A549 (cell line): ENCODE measurements around the gene TRABD2B. TPM values are rescaled to one million over a fixed set of nuclear protein-coding genes. Genes with fewer than 3 reads are reported as not detected.

Experiments used
- ATAC-seq, 2 experiments: fragments of 200-7000 bp in 1 of 2; fragments of >200 bp in 1 of 2; cut with Nextera tagmentation in 1 of 2; cut with Tn5 transposase in 1 of 2; 3 replicates each; pipeline versions ENCODE4 v1.8.0 to v1.9.1; 2018 to 2020; ENCODE audit warnings: mild to moderate bottlenecking in 1 of 2, moderate library complexity in 1 of 2
- CTCF ChIA-PET: fragments of 300-600 bp; sonication (Branson Sonifier 250); formaldehyde crosslinking; extraction: SDS; loops from one replicate; lab custom pipeline; 2021; ENCODE audit warnings: antibody characterized with exemption, inconsistent platforms; lab: Yijun Ruan, JAX
- POLR2A ChIA-PET: fragments of 350-600 bp; formaldehyde crosslinking; extraction: SDS; loops from one replicate; lab custom pipeline; 2021; ENCODE audit warnings: antibody characterized with exemption, inconsistent platforms; lab: Yijun Ruan, JAX
- DNase-seq, 2 experiments: peaks; one replicate each; pipeline versions ENCODE4 v3.0.0 to v3.0.0-alpha.2; 2011 to 2016; ENCODE audit warnings: low read depth in 1 of 2, low spot score in 1 of 2
- FAIRE-seq: peaks from 2 replicates; lab custom pipeline; 2011; peaks lifted over from hg19 to GRCh38; lab: Jason Lieb, UNC
- H3K27ac ChIP-seq, 2 experiments: fragments of >200 bp; sonication (Bioruptor Twin); formaldehyde crosslinking; 3 replicates each; pipeline ENCODE4 v1.5.1; 2016 to 2017
- H3K4me1 ChIP-seq: fragments of >200 bp; sonication (Bioruptor Twin); formaldehyde crosslinking; 3 replicates; pipeline ENCODE4 v1.6.1; 2016
- H3K4me2 ChIP-seq: fragments of >200 bp; sonication (Bioruptor Twin); formaldehyde crosslinking; 3 replicates; pipeline ENCODE4 v1.6.1; 2016
- H3K4me3 ChIP-seq: fragments of >200 bp; sonication (Bioruptor Twin); formaldehyde crosslinking; 3 replicates; pipeline ENCODE4 v1.5.1; 2016
- H3K9me3 ChIP-seq: fragments of >200 bp; sonication (Bioruptor Twin); formaldehyde crosslinking; 3 replicates; pipeline ENCODE4 v1.6.1; 2016
- BCL3 ChIP-seq: fragments of >200 bp; sonication (Bioruptor Twin); formaldehyde crosslinking; IDR thresholded peaks from 3 replicates; pipeline ENCODE4 v1.6.1; 2016
- BHLHE40 ChIP-seq: IDR thresholded peaks from 2 replicates; pipeline ENCODE4 v1.6.1; 2012; ENCODE audit warnings: low read depth, low read length, inconsistent platforms
- CBX8 ChIP-seq: fragments of 200-600 bp; sonication (generic); IDR thresholded peaks from 2 replicates; pipeline ENCODE4 v1.6.1; 2016
- CEBPB ChIP-seq, 2 experiments: fragments of >200 bp in 1 of 2; sonication (Bioruptor Twin) in 1 of 2; formaldehyde crosslinking in 1 of 2; IDR thresholded peaks; 2 replicates each; pipeline ENCODE4 v1.6.1; 2012 to 2016
- CHD4 ChIP-seq: fragments of 200-600 bp; sonication (generic); IDR thresholded peaks from 2 replicates; pipeline ENCODE4 v1.6.1; 2016; ENCODE audit warnings: antibody characterized with exemption, mild to moderate bottlenecking, borderline replicate concordance
- E2F6 ChIP-seq: IDR thresholded peaks from 2 replicates; pipeline ENCODE4 v1.6.1; 2012; ENCODE audit warnings: low read depth, borderline replicate concordance
- EHMT2 ChIP-seq: fragments of 200-600 bp; sonication (generic); IDR thresholded peaks from 2 replicates; pipeline ENCODE4 v1.6.1; 2016; ENCODE audit warnings: antibody characterized with exemption, low read depth, mild to moderate bottlenecking, moderate library complexity
- FOSL2 ChIP-seq, 2 experiments: fragments of 450-650 bp in 1 of 2; fragments of >200 bp in 1 of 2; sonication (Bioruptor Twin) in 1 of 2; formaldehyde crosslinking; IDR thresholded peaks; 2 replicates each; pipeline versions ENCODE4 v1.5.0 to v1.6.1; 2016 to 2020; ENCODE audit warnings: mild to moderate bottlenecking in 1 of 2, moderate library complexity in 1 of 2
- HEYL ChIP-seq: fragments of 250-450 bp; sonication (Bioruptor Pico); IDR thresholded peaks from 2 replicates; pipeline ENCODE4 v1.8.0; 2021; ENCODE audit warnings: mild to moderate bottlenecking, moderate library complexity
- HOXA7 ChIP-seq: fragments of 250-450 bp; sonication (Bioruptor Pico); IDR thresholded peaks from 2 replicates; pipeline ENCODE4 v1.5.0; 2020; ENCODE audit warnings: mild to moderate bottlenecking, moderate library complexity
- MAZ ChIP-seq: fragments of 150-350 bp; IDR thresholded peaks from 2 replicates; pipeline ENCODE4 v1.6.1; 2014; ENCODE audit warnings: antibody characterized with exemption, low read depth, low read length, borderline replicate concordance
- NR3C1 ChIP-seq: fragments of >200 bp; sonication (Bioruptor Twin); formaldehyde crosslinking; IDR thresholded peaks from 3 replicates; pipeline ENCODE4 v1.6.1; 2017
- PBX3 ChIP-seq: IDR thresholded peaks from 2 replicates; pipeline ENCODE4 v1.6.1; 2012
- POLR2A ChIP-seq: IDR thresholded peaks from 2 replicates; pipeline ENCODE4 v1.6.1; 2012; ENCODE audit warnings: mild to moderate bottlenecking, low read length
- RCOR1 ChIP-seq: fragments of 150-350 bp; IDR thresholded peaks from 2 replicates; pipeline ENCODE4 v1.6.1; 2014; ENCODE audit warnings: antibody characterized with exemption, low read length, low read depth
- RFX5 ChIP-seq: fragments of 450-650 bp; IDR thresholded peaks from 2 replicates; pipeline ENCODE4 v1.7.1; 2014; ENCODE audit warnings: antibody characterized with exemption, mild to moderate bottlenecking, moderate library complexity
- RNF2 ChIP-seq: fragments of 200-600 bp; sonication (generic); IDR thresholded peaks from 2 replicates; pipeline ENCODE4 v1.6.1; 2016; ENCODE audit warnings: low read depth, mild to moderate bottlenecking, antibody characterized with exemption, moderate library complexity, borderline replicate concordance
- SREBF2 ChIP-seq: fragments of 450-650 bp; IDR thresholded peaks from 2 replicates; pipeline ENCODE4 v1.6.1; 2014; ENCODE audit warnings: mild to moderate bottlenecking, moderate library complexity
- TP53 ChIP-seq: fragments of 250-450 bp; sonication (Bioruptor Pico); IDR thresholded peaks from 2 replicates; pipeline ENCODE4 v1.5.0; 2021; ENCODE audit warnings: mild to moderate bottlenecking, moderate library complexity
- ZFP36 ChIP-seq: fragments of 450-650 bp; IDR thresholded peaks from 2 replicates; pipeline ENCODE4 v1.6.1; 2014; ENCODE audit warnings: borderline replicate concordance; ENCODE audit not compliant: partially characterized antibody
- ZNF302 ChIP-seq: fragments of 250-450 bp; sonication (Bioruptor Pico); IDR thresholded peaks from 2 replicates; pipeline ENCODE4 v1.9.0; 2021; ENCODE audit warnings: inconsistent platforms, mild to moderate bottlenecking, moderate library complexity
- WGBS: methylation state at CpG from one replicate; pipeline ENCODE4 v1.1.6; 2017; ENCODE audit errors: missing lambda C conversion rate; 5-methylcytosine and 5-hydroxymethylcytosine counted together
- polyA plus RNA-seq, 4 experiments: library from polyadenylated mRNA; depleted of rRNA in 3 of 4; stranded (reverse); fragments of >200 nt; fragmentation: RNase III in 1 of 4; extraction: RNeasy Plus Mini Kit Qiagen cat#74134 plus additional on column Dnase treatment in 1 of 4; gene quantifications; 2 replicates in 3 of 4; 3 replicates in 1 of 4; pipeline ENCODE4 v1.2.3, GENCODE V29; 2011 to 2017

Gene TRABD2B
- polyA plus RNA-seq, 2 of the 4 experiments (the other 2 are of a cell fraction), result 0.04 to 0.21 TPM

GRCh38 chr1:47887060-47887459 lies 110.1 kb downstream of the TRABD2B start:
- TF ChIP-seq NR3C1 (no peak), MAZ (no peak), RCOR1 (no peak), ZFP36 (no peak), CEBPB (IDR thresholded peaks at IDR 0.05) (no peak), CBX8 (no peak), HOXA7 (no peak)
- ATAC-seq, result no peak
- CTCF ChIA-PET, result no interaction called here
- POLR2A ChIA-PET, result no interaction called here
- Histone ChIP-seq H3K4me3 (no peak overlapping the region), H3K9me3 (no peaks in the 10 kb centered on the region), H3K4me2 (no peak overlapping the region), H3K27ac (no peak overlapping the region), H3K4me1 (no peaks in the 10 kb centered on the region)
- 35% methylated on average over 2 of the region's 2 CpGs for WGBS
- no peak for DNase-seq
- no peak for FAIRE-seq

- POLR2A ChIA-PET, result no interaction called here
- CTCF ChIA-PET, result interaction anchor here (1.0 kb wide), 1 partner anchor 10 kb away, joined by 3 read pairs; no protein-coding TSS in a partner anchor
These were observed 111.0 kb downstream of the TRABD2B start for GRCh38 chr1:47886141-47886540.

GRCh38 chr1:47885062-47885830 lies 111.9 kb downstream of the TRABD2B start:
- no peak overlapping the region for H3K4me2 ChIP-seq
- CTCF ChIA-PET, result interaction anchor here (1.0 kb wide), 1 partner anchor 9 kb away, joined by 3 read pairs; no protein-coding TSS in a partner anchor
- no peak for FAIRE-seq
- H3K9me3 ChIP-seq, result no peaks in the 10 kb centered on the region
- H3K4me1 ChIP-seq, result no peaks in the 10 kb centered on the region
- H3K4me3 ChIP-seq, result no peak overlapping the region
- WGBS, result 52% methylated on average over 8 of the region's 8 CpGs
- no peak overlapping the region for H3K27ac ChIP-seq
- POLR2A ChIA-PET, result no interaction called here
- TF ChIP-seq EHMT2 (no peak), CEBPB (IDR thresholded peaks at IDR 0.05) (no peak), RNF2 (no peak), HEYL (CRISPR knock-in tag) (no peak), E2F6 (no peak), TP53 (CRISPR knock-in tag) (no peak), SREBF2 (no peak), ZNF302 (CRISPR knock-in tag) (no peak), NR3C1 (no peak), BHLHE40 (no peak)
- TF ChIP-seq, all 56 proteins: peak for 0
- DNase-seq (no peak), ATAC-seq (no peak)

More at GRCh38 chr1:47886141-47886540, 111.0 kb downstream of the TRABD2B start:
- Histone ChIP-seq H3K27ac (no peak overlapping the region), H3K4me1 (no peaks in the 10 kb centered on the region), H3K4me2 (no peak overlapping the region), H3K4me3 (no peak overlapping the region), H3K9me3 (no peaks in the 10 kb centered on the region)
- ATAC-seq, result no peak
- DNase-seq, result no peak
- no peak for FAIRE-seq
- no peak for TF ChIP-seq CHD4
- TF ChIP-seq RFX5, result no peak
- TF ChIP-seq MAZ, result no peak
- no peak for TF ChIP-seq POLR2A
- TF ChIP-seq BCL3, result no peak
- WGBS, result 76% methylated on average over 4 of the region's 7 CpGs

- H3K4me3 ChIP-seq, result no peak overlapping the region
- WGBS, result 50% methylated on average over 1 of the region's 1 CpG
- no peak for ATAC-seq
- no peak overlapping the region for H3K27ac ChIP-seq
- no peak for FAIRE-seq
- no peak for TF ChIP-seq FOSL2 (IDR thresholded peaks at IDR 0.05)
- no peak for TF ChIP-seq FOSL2 (CRISPR knock-in tag; IDR thresholded peaks at IDR 0.05)
- TF ChIP-seq PBX3, result no peak
- TF ChIP-seq, all 56 proteins: peak for 0
- ChIA-PET POLR2A (no interaction called here), CTCF (interaction anchor here (0.9 kb wide), 1 partner anchor 123 kb away, joined by 3 read pairs; no protein-coding TSS in a partner anchor)
- H3K4me1 ChIP-seq, result no peaks in the 10 kb centered on the region
- H3K9me3 ChIP-seq, result no peaks in the 10 kb centered on the region
- DNase-seq, result no peak
- H3K4me2 ChIP-seq, result no peak overlapping the region
These were observed 113.2 kb downstream of the TRABD2B start for GRCh38 chr1:47883963-47884362.
